Gastrocnemius medialis (tissue), 4 donors: Measurements from ENCODE around the gene SVEP1.
"Not testable (repeated sequence)": the region's sequence is repeated elsewhere in the genome, so short reads cannot be mapped to it uniquely, and the experiment has no call there.

Experiments
- POLR2A ChIP-seq, 2 donors: fragments of 450-650 bp; IDR thresholded peaks; one replicate each; pipeline ENCODE4 v1.6.1; 2017; ENCODE audit warnings: antibody characterized with exemption in 2 of 2, mild to moderate bottlenecking in 2 of 2, moderate library complexity in 2 of 2
- TF ChIP-seq, protein P1 (sequence below), 5 experiments: fragments of 450-650 bp in 3 of 5; fragments of 200-600 bp in 2 of 5; sonication (generic) in 2 of 5; IDR thresholded peaks in 4 of 5; conservative IDR thresholded peaks in 1 of 5; 1 replicate in 4 of 5; 2 replicates in 1 of 5; pipeline ENCODE4 v1.5.1; 2016 to 2019; ENCODE audit warnings: antibody characterized with exemption in 5 of 5, mild to moderate bottlenecking in 3 of 5, moderate library complexity in 3 of 5

DNA sequence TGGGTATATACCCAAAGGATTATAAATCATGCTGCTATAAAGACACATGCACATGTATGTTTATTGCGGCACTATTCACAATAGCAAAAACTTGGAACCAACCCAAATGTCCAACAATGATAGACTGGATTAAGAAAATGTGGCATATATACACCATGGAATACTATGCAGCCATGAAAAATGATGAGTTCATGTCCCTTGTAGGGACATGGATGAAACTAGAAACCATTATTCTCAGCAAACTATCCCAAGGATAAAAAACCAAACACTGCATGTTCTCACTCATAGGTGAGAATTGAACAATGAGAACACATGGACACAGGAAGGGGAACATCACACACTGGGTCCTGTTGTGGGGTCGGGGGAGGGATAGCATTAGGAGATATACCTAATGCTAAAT, 180.5 kb downstream of the SVEP1 start:
- TF ChIP-seq, protein P1, sequence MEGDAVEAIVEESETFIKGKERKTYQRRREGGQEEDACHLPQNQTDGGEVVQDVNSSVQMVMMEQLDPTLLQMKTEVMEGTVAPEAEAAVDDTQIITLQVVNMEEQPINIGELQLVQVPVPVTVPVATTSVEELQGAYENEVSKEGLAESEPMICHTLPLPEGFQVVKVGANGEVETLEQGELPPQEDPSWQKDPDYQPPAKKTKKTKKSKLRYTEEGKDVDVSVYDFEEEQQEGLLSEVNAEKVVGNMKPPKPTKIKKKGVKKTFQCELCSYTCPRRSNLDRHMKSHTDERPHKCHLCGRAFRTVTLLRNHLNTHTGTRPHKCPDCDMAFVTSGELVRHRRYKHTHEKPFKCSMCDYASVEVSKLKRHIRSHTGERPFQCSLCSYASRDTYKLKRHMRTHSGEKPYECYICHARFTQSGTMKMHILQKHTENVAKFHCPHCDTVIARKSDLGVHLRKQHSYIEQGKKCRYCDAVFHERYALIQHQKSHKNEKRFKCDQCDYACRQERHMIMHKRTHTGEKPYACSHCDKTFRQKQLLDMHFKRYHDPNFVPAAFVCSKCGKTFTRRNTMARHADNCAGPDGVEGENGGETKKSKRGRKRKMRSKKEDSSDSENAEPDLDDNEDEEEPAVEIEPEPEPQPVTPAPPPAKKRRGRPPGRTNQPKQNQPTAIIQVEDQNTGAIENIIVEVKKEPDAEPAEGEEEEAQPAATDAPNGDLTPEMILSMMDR (IDR thresholded peaks at IDR 0.05 in 4 of 5, conservative IDR thresholded peaks at IDR 0.05 in 1 of 5) = not testable (repeated sequence)
- not testable (repeated sequence) for TF ChIP-seq POLR2A (IDR thresholded peaks at IDR 0.05)
